ENCODE results near the gene BIK. TPM values are rescaled to one million over a fixed set of nuclear protein-coding genes. Genes with fewer than 3 reads are reported as not detected.
A peak's percentile ranks its signal among the peaks of the same experiment; 100 is the strongest.
"Not testable (repeated sequence)": the region's sequence is repeated elsewhere in the genome, so short reads cannot be mapped to it uniquely, and the experiment has no call there.

Gene BIK
- total and polyA plus RNA-seq, 7 donors = not detected

GRCh38 chr22:43099095-43099494 lies 11.5 kb upstream of the BIK start:
- H3K9me3 ChIP-seq = peaks cover 6% of the 10 kb centered on the region
- WGBS, 3 donors = 55 to 72% (median 57%) methylated on average over 4 of the region's 4 CpGs
- no peaks in the 10 kb centered on the region for H3K36me3 ChIP-seq (ENCODE audit: insufficient read depth in 1 of 2, low read depth in 1 of 2)
- no peak overlapping the region for H3K4me3 ChIP-seq
- no peaks in the 10 kb centered on the region for H3K27me3 ChIP-seq (ENCODE audit: insufficient read depth in 3 of 3, low read length in 2 of 3)
- no peak for TF ChIP-seq CTCF (IDR thresholded peaks at IDR 0.05)
- H3K4me1 ChIP-seq = no peaks in the 10 kb centered on the region
- ATAC-seq = no peak
- no peak for DNase-seq
- no peak overlapping the region for H3K27ac ChIP-seq
- intact Hi-C loops (cut with DNase I) = loop anchor here in 1 of 2 donors (10.0 kb wide), 1 partner anchor 314 kb away; no protein-coding TSS in a partner anchor

GRCh38 chr22:43100225-43100624 lies 10.3 kb upstream of the BIK start:
- H3K4me1 ChIP-seq = no peaks in the 10 kb centered on the region
- TF ChIP-seq CTCF (IDR thresholded peaks at IDR 0.05) = no peak
- WGBS, 3 donors = 64 to 74% (median 70%) methylated on average over 5 of the region's 5 CpGs
- no peaks in the 10 kb centered on the region for H3K27me3 ChIP-seq (ENCODE audit: insufficient read depth in 3 of 3, low read length in 2 of 3)
- DNase-seq (no peak), ATAC-seq (no peak)
- intact Hi-C loops (cut with DNase I) = no loop called here
- H3K4me3 ChIP-seq = no peak overlapping the region
- H3K27ac ChIP-seq = no peak overlapping the region
- no peaks in the 10 kb centered on the region for H3K36me3 ChIP-seq (ENCODE audit: insufficient read depth in 1 of 2, low read depth in 1 of 2)
- H3K9me3 ChIP-seq = peaks cover 6% of the 10 kb centered on the region

- no peak overlapping the region for H3K4me3 ChIP-seq
- no peak for TF ChIP-seq CTCF (IDR thresholded peaks at IDR 0.05)
- H3K4me1 ChIP-seq = no peaks in the 10 kb centered on the region
- no peak overlapping the region for H3K27ac ChIP-seq
- WGBS, 3 donors = 61 to 65% (median 62%) methylated on average over 7 of the region's 7 CpGs
- H3K36me3 ChIP-seq (ENCODE audit: insufficient read depth in 1 of 2, low read depth in 1 of 2) = no peaks in the 10 kb centered on the region
- H3K9me3 ChIP-seq = peaks cover 6% of the 10 kb centered on the region
- DNase-seq = peak in 1 of 2 donors; percentile 37
- intact Hi-C loops (cut with DNase I) = no loop called here
- no peak for ATAC-seq
- no peaks in the 10 kb centered on the region for H3K27me3 ChIP-seq (ENCODE audit: insufficient read depth in 3 of 3, low read length in 2 of 3)
These were observed 9.2 kb upstream of the BIK start for GRCh38 chr22:43101306-43101705.

- H3K27me3 ChIP-seq (ENCODE audit: insufficient read depth in 3 of 3, low read length in 2 of 3); DNase-seq; H3K36me3 ChIP-seq (ENCODE audit: insufficient read depth in 1 of 2, low read depth in 1 of 2); H3K27ac ChIP-seq; intact Hi-C loops (cut with DNase I); H3K9me3 ChIP-seq; ATAC-seq; H3K4me3 ChIP-seq; H3K4me1 ChIP-seq: not testable (repeated sequence)
- 67 to 75% (median 74%) methylated on average over 15 of the region's 15 CpGs for WGBS, 3 donors
These were observed 6.4 kb upstream of the BIK start for GRCh38 chr22:43104056-43104625.

GRCh38 chr22:43104950-43105349 lies 5.6 kb upstream of the BIK start:
- intact Hi-C loops (cut with DNase I); H3K9me3 ChIP-seq; H3K27ac ChIP-seq; H3K36me3 ChIP-seq (ENCODE audit: insufficient read depth in 1 of 2, low read depth in 1 of 2); ATAC-seq; H3K4me1 ChIP-seq; H3K4me3 ChIP-seq; DNase-seq: not testable (repeated sequence)
- WGBS, 3 donors = 95 to 100% (median 95%) methylated on average over 3 of the region's 3 CpGs
- H3K27me3 ChIP-seq (ENCODE audit: insufficient read depth in 3 of 3, low read length in 2 of 3) = peaks cover 0 to 18% (median 3%) of the 10 kb centered on the region in 3 donors

GRCh38 chr22:43106302-43106701 lies 4.2 kb upstream of the BIK start:
- intact Hi-C loops (cut with DNase I) = no loop called here
- Histone ChIP-seq H3K9me3 (no peaks in the 10 kb centered on the region), H3K36me3 (ENCODE audit: insufficient read depth in 1 of 2, low read depth in 1 of 2) (no peaks in the 10 kb centered on the region), H3K4me3 (no peak overlapping the region), H3K4me1 (peaks cover 8% of the 10 kb centered on the region), H3K27me3 (ENCODE audit: insufficient read depth in 3 of 3, low read length in 2 of 3) (peaks cover 0 to 31% (median 8%) of the 10 kb centered on the region in 3 donors), H3K27ac (no peak overlapping the region)
- WGBS, 3 donors = 78 to 85% (median 83%) methylated on average over 8 of the region's 8 CpGs
- DNase-seq (no peak), ATAC-seq (no peak)
- no peak for TF ChIP-seq CTCF (IDR thresholded peaks at IDR 0.05)
